Measurements from ENCODE around the gene PTPRN2.
"Not testable (repeated sequence)": the region's sequence is repeated elsewhere in the genome, so short reads cannot be mapped to it uniquely, and the experiment has no call there.

The PTPRN2 gene

GRCh38 chr7:157751406-157751805 lies 836.2 kb downstream of the PTPRN2 start:
- DNase-seq (ENCODE audit: low read depth): no peak

GRCh38 chr7:157750291-157750690 lies 837.3 kb downstream of the PTPRN2 start:
- DNase-seq (ENCODE audit: low read depth): no peak

GRCh38 chr7:157745721-157746709 lies 841.6 kb downstream of the PTPRN2 start:
- DNase-seq (ENCODE audit: low read depth): no peak

GRCh38 chr7:157744786-157745601 lies 842.6 kb downstream of the PTPRN2 start:
- no peak for DNase-seq (ENCODE audit: low read depth)

- DNase-seq (ENCODE audit: low read depth): no peak
Measured at GRCh38 chr7:157743781-157744525, 843.7 kb downstream of the PTPRN2 start.

- no peak for DNase-seq (ENCODE audit: low read depth)
Measured at GRCh38 chr7:157740251-157740798, 847.3 kb downstream of the PTPRN2 start.

GRCh38 chr7:157739650-157740049 lies 848.0 kb downstream of the PTPRN2 start:
- DNase-seq (ENCODE audit: low read depth): no peak

GRCh38 chr7:157739031-157739430 lies 848.6 kb downstream of the PTPRN2 start:
- no peak for DNase-seq (ENCODE audit: low read depth)

- DNase-seq (ENCODE audit: low read depth): no peak
Measured at GRCh38 chr7:157738066-157738460, 849.6 kb downstream of the PTPRN2 start.

GRCh38 chr7:157737151-157738065 lies 850.2 kb downstream of the PTPRN2 start:
- no peak for DNase-seq (ENCODE audit: low read depth)

- no peak for DNase-seq (ENCODE audit: low read depth)
Measured at GRCh38 chr7:157736341-157736740, 851.3 kb downstream of the PTPRN2 start.

GRCh38 chr7:157735826-157736225 lies 851.8 kb downstream of the PTPRN2 start:
- DNase-seq (ENCODE audit: low read depth): no peak

GRCh38 chr7:157734676-157735640 lies 852.7 kb downstream of the PTPRN2 start:
- no peak for DNase-seq (ENCODE audit: low read depth)

GRCh38 chr7:157733760-157734395 lies 853.7 kb downstream of the PTPRN2 start:
- not testable (repeated sequence) for DNase-seq (ENCODE audit: low read depth)

- DNase-seq (ENCODE audit: low read depth): no peak
Measured at GRCh38 chr7:157731126-157731525, 856.5 kb downstream of the PTPRN2 start.

- no peak for DNase-seq (ENCODE audit: low read depth)
Measured at GRCh38 chr7:157730614-157731013, 857.0 kb downstream of the PTPRN2 start.

GRCh38 chr7:157729566-157729965 lies 858.1 kb downstream of the PTPRN2 start:
- no peak for DNase-seq (ENCODE audit: low read depth)

- DNase-seq (ENCODE audit: low read depth): no peak
Measured at GRCh38 chr7:157727964-157728615, 859.5 kb downstream of the PTPRN2 start.

All from CMK (cell line).